IgD-negative memory B cell (primary cell): ENCODE data around the gene VSTM2B. TPM values are rescaled to one million over a fixed set of nuclear protein-coding genes. Genes with fewer than 3 reads are reported as not detected.

Source experiments
- H3K27ac Mint-ChIP-seq, 3 donors: one replicate each; pipeline ENCODE4 v1.8.0; 2020 to 2022; ENCODE audit warnings: mild to moderate bottlenecking in 3 of 3, mixed read lengths in 3 of 3, moderate library complexity in 1 of 3
- H3K27me3 Mint-ChIP-seq: one replicate; pipeline ENCODE4 v1.8.0; 2021; ENCODE audit warnings: mixed read lengths
- H3K36me3 Mint-ChIP-seq: one replicate; pipeline ENCODE4 v1.8.0; 2020; ENCODE audit warnings: mild to moderate bottlenecking, mixed read lengths
- H3K4me1 Mint-ChIP-seq, 3 donors: one replicate each; pipeline ENCODE4 v1.8.0; 2020 to 2022; ENCODE audit warnings: mixed read lengths in 3 of 3, mild to moderate bottlenecking in 1 of 3
- H3K4me3 Mint-ChIP-seq, 4 donors: one replicate each; pipeline ENCODE4 v1.8.0; 2020 to 2022; ENCODE audit warnings: mild to moderate bottlenecking in 4 of 4, mixed read lengths in 4 of 4, moderate library complexity in 3 of 4
- H3K9me3 Mint-ChIP-seq, 3 donors: one replicate each; pipeline ENCODE4 v1.8.0; 2020 to 2021; ENCODE audit warnings: mixed read lengths in 3 of 3, mild to moderate bottlenecking in 1 of 3
- polyA plus RNA-seq: library from polyadenylated mRNA; unstranded; fragments of 300-500 nt; fragmentation: Illumina TruSeq; gene quantifications from one replicate; pipeline ENCODE4 v1.2.3, GENCODE V29; 2021

Gene VSTM2B
- polyA plus RNA-seq, 1 donor from 2014 or later = not detected

DNA sequence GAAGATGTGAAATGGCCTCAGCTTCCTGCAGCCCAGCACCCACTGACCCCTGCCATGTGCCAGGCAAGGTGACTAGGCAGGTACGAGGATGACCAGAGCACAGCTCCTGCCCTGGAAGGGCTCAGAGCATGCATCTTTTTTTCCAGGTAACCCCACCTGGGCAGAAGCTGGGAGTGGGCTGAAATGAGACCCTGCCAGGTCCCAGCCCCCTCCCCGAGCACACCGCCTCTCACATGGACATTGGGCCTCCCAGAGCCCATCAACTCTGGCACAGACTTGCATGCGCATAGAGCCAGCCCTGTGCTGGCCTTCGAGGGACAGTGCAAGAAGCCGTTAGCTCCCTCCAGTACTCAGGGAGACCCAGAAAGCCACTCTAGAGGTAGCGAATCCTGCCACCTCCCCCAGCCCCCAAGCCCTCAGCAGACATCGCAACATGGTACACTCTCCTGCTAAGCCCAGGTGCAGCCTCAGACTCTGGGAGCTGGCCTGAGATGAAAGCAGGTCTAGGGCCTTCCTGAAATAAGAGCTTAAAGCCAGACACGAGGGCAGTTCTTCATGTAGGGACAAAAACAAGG, 8.9 kb upstream of the VSTM2B start:
- Mint-ChIP-seq H3K4me1 (no peaks in the 10 kb centered on the region), H3K36me3 (no peaks in the 10 kb centered on the region), H3K27ac (no peak overlapping the region), H3K27me3 (peaks cover 7% of the 10 kb centered on the region), H3K9me3 (peaks cover 0 to 2% (median 0%) of the 10 kb centered on the region in 3 donors), H3K4me3 (no peak overlapping the region)

DNA sequence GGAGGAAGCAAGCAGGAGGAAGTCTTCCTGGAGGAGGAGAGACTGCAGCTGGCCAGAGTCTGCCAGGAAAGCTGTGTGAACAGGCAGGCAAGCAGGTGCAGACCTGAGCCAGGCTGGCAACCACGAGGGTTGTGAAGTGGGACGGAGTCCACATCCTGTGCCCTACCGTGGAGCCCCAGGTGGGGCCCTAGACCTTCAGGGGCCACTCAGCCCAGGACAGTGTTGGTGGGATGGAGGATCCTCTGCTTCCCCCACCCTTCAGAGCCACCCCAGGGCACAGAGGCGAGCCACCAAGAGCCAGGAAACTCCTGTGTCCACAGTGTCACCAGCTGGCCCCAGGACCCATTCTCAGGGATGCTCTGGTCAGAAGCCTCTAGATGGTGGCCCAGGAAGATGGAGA, 8.4 kb upstream of the VSTM2B start:
- Mint-ChIP-seq H3K36me3 (no peaks in the 10 kb centered on the region), H3K4me3 (no peak overlapping the region), H3K27ac (no peak overlapping the region), H3K9me3 (peaks cover 0 to 2% (median 0%) of the 10 kb centered on the region in 3 donors), H3K4me1 (no peaks in the 10 kb centered on the region), H3K27me3 (peaks cover 7% of the 10 kb centered on the region)

DNA sequence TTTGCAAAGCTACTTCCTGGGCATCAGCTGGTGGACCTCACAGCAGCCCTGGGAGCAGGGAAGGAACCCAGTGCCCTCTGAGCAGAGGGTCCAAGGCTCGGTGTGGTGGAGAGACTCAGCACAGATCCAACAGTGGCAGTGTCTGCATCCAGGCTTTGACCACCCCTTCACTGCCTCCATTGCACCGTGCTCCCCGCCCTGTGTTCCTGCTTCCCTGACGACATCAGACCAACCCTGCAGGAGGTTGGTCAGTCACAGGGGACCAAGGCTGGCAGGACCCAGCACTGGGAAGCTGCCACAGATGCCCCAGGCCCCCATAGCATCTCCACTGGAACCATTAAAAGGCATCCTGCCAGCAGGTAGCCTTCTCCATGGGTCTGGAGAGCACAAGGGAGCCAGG, 7.8 kb upstream of the VSTM2B start:
- H3K9me3 Mint-ChIP-seq = peaks cover 0 to 2% (median 0%) of the 10 kb centered on the region in 3 donors
- H3K4me1 Mint-ChIP-seq = no peaks in the 10 kb centered on the region
- peaks cover 8% of the 10 kb centered on the region for H3K27me3 Mint-ChIP-seq
- H3K36me3 Mint-ChIP-seq = no peaks in the 10 kb centered on the region
- no peak overlapping the region for H3K27ac Mint-ChIP-seq
- no peak overlapping the region for H3K4me3 Mint-ChIP-seq

DNA sequence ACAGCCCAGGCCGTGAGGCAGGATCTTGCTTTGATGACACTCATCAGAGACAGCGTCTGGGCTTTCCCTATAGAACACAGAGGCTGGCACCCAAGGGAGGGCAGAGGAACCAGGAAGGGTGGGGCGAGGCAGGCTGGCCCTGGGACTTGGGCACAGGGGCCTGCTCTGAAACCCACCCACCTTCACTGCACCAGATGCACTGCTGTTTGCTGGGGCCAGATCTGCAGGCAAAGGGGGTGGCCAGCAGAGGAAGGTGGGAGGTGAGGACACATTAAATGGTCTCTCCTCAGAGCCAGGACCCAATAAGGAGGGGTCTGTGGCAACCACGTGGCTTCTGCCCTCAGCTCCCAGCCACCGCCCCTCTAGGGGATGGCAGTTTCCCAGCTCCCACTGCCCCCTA, 6.6 kb upstream of the VSTM2B start:
- Mint-ChIP-seq H3K27me3 (peaks cover 20% of the 10 kb centered on the region), H3K36me3 (no peaks in the 10 kb centered on the region), H3K4me3 (peak overlapping the region in 1 of 4 donors; percentile 52), H3K9me3 (peaks cover 0 to 2% (median 1%) of the 10 kb centered on the region in 3 donors), H3K4me1 (no peaks in the 10 kb centered on the region), H3K27ac (peak overlapping the region in 1 of 3 donors; percentile 71)

DNA sequence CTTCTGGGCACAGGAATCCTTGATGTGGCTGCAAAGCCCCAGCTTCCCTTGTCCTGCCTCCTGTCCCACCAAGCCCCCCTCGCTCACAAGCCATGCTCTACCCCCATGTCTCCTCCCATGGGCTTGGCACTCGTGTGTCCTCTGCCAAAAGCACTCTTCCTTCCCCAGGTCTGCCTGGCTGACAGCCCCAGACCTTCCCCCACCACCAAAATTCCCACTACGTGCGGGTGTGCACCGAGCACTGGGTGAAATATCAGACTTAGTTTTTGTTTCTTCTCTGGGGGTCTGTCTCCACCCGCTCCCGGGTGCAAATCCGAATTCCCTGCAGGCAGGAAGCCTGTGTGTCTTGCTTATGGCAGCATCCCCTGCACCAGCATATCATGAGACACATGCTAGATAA, 5.9 kb upstream of the VSTM2B start:
- peaks cover 0 to 2% (median 1%) of the 10 kb centered on the region in 3 donors for H3K9me3 Mint-ChIP-seq
- H3K27ac Mint-ChIP-seq = peak overlapping the region in 1 of 3 donors; percentile 71
- no peaks in the 10 kb centered on the region for H3K4me1 Mint-ChIP-seq
- no peaks in the 10 kb centered on the region for H3K36me3 Mint-ChIP-seq
- H3K27me3 Mint-ChIP-seq = peaks cover 25% of the 10 kb centered on the region
- H3K4me3 Mint-ChIP-seq = no peak overlapping the region

DNA sequence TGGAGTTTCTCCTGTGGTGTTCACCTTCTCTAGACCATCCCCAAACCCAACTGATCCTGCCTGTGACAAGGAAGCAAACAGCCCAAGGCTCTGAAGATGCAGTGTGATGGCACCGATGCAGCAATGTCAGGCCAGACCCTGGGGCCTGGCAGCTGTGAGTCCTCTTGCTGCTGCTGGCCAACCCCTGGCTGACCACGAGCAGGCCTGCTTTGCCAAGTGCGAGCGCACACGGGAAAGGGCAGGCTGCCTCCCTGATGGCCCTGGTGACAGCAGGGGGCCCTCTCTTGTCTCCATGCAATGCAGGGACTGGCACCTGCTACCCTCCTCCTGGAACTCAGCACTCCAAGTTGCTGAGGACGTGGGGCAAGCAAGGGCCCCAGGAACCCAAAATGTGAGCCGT, 5.4 kb upstream of the VSTM2B start:
- no peaks in the 10 kb centered on the region for H3K4me1 Mint-ChIP-seq
- H3K9me3 Mint-ChIP-seq = peaks cover 0 to 2% (median 1%) of the 10 kb centered on the region in 3 donors
- H3K27me3 Mint-ChIP-seq = peaks cover 25% of the 10 kb centered on the region
- no peak overlapping the region for H3K4me3 Mint-ChIP-seq
- no peaks in the 10 kb centered on the region for H3K36me3 Mint-ChIP-seq
- no peak overlapping the region for H3K27ac Mint-ChIP-seq

DNA sequence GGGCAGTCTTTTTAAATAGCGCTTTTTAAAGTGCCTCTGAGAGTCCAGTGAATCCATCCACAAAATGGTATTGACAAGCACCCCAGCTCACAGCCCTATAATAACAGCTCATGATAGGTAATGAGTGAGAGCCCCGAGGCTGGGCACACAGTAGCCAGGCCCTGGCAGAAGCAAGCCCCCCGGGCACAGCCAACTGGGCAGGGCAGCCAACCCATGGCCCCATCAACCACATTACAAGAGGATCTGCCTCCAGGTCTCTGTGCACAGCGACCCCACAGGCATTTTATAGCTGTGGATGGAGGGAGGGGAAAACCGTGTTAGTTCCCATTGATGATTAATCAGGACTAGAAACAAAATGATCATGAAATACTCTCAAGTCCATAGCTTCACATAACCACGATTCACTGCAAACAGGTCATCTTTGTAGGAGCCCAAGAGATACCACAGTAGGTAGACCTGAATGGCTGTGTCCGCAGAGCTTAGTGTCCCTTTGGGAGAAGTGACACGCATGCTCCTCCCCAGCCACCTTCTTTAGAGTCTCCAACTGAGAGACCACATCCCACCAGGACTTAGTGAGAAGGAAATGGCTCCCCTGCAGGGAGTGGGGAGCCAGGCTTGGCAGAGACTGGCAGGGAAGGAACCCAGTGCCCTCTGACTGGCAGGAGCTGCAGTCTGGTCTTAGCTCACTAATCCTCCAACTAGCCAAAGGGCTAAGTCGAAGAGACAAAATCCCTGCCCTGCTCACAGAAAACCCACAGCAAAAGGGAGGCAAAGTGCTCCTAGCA, 4.3 kb upstream of the VSTM2B start:
- no peak overlapping the region for H3K27ac Mint-ChIP-seq
- peaks cover 0 to 2% (median 1%) of the 10 kb centered on the region in 3 donors for H3K9me3 Mint-ChIP-seq
- no peaks in the 10 kb centered on the region for H3K36me3 Mint-ChIP-seq
- no peaks in the 10 kb centered on the region for H3K4me1 Mint-ChIP-seq
- peaks cover 26% of the 10 kb centered on the region for H3K27me3 Mint-ChIP-seq
- no peak overlapping the region for H3K4me3 Mint-ChIP-seq

DNA sequence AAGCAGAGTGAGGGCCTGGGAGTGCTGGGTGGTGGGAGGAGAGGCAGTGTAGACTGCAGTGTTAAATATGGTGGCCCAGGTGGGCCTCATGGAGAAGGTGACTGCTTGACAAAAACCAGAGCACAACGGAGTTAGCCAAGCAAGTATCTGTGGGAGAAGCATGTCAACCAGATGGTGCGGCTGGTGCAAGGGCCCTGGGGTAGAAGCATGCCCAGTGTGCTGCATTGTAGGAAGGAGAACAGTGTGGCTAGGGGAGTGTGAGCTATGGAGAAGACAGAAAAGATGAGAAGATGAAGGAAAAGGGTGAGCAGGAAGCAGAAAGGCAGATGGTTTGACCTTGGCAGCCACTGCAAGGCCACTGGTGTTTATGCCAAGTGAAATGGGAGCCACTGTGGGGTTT, 2.2 kb upstream of the VSTM2B start:
- H3K4me1 Mint-ChIP-seq = peaks cover 0 to 3% (median 0%) of the 10 kb centered on the region in 3 donors
- peaks cover 0 to 2% (median 1%) of the 10 kb centered on the region in 3 donors for H3K9me3 Mint-ChIP-seq
- no peaks in the 10 kb centered on the region for H3K36me3 Mint-ChIP-seq
- no peak overlapping the region for H3K4me3 Mint-ChIP-seq
- no peak overlapping the region for H3K27ac Mint-ChIP-seq
- peaks cover 37% of the 10 kb centered on the region for H3K27me3 Mint-ChIP-seq

DNA sequence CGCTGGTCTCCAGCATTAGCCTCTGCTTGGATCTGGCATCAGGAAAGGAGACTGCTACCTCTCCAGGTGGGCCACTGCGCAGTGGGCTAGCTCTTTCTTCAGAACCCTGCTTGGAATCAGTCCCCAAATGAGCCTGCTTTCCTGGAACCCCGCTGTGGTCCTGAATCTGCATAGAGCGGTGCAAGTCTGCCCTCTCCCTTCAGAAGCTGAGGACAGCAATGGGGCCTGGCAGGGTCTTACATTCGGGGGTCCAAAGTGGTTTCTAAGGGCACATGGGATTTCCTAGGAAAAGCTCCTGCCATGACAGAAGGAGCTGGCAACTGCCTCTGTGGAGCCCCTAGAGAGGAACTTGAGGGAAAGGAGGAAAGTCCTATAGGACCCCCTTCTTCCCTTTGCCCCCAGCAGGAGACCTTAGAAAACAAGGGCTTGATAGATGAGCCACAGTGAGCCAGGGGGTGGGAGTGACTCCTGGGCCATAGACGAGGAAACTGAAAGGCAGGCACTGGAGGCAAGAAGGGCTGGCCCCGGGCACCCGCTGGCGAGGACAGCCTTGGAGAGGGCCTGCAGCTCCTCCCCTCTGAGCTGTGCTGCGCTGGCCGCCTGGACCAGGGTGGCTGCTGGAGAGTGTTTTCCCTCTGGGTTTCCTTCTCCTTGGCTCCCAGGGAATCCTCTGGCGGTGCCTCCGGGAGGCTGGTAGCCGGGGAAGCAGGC, 1.4 kb upstream of the VSTM2B start:
- no peak overlapping the region for H3K27ac Mint-ChIP-seq
- peak overlapping the region in 2 of 4 donors; percentile 22 to 67 for H3K4me3 Mint-ChIP-seq
- H3K9me3 Mint-ChIP-seq = peaks cover 0 to 2% (median 1%) of the 10 kb centered on the region in 3 donors
- H3K36me3 Mint-ChIP-seq = no peaks in the 10 kb centered on the region
- H3K4me1 Mint-ChIP-seq = peaks cover 0 to 3% (median 0%) of the 10 kb centered on the region in 3 donors
- H3K27me3 Mint-ChIP-seq = peaks cover 42% of the 10 kb centered on the region

DNA sequence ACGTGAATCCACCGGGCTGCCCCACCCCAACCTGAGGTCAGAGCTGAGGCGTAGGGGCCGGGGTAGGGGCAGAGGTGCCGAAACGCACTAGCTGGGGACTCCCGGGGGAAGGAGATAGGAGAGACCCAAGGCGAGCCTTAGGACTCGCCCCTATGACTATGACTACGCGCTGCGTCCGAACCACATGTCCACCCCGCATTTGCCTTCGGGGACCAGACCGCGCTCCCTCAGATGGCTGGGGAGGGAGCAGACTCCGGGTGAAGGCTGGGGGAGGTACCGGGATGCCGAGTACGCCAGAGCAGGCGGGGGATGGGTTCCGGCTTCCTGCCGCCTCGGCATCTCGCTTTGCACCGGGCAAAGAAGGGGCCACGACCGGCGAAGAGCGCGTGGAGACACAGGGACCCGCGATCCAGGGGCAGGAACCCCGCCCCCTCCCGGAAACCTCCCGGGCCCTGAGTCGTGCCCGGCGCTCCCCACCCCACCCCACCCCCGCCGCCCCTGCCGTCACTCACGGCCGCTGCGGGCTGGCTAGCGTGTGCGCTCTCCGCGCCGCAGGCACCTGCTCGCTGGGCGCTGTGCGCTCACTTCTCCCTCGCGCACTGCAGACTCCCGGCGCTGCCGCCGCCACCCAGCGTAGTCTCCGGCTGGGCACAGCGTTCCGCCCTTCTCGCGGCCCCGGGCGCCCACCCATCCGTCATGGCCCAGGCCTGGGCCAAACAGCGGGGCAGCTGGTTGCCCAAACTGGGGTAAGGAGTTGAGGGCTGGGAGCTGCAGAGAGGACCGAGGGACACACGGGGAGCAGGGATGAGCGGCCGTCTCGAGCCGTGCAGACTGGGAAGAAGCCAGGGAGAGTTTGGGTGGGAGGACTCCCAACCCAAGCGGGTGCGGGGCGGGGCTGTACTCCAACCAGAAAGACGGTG, 622 bp upstream of the VSTM2B start:
- H3K27ac Mint-ChIP-seq = no peak overlapping the region
- H3K27me3 Mint-ChIP-seq = peaks cover 43% of the 10 kb centered on the region
- H3K36me3 Mint-ChIP-seq = no peaks in the 10 kb centered on the region
- H3K9me3 Mint-ChIP-seq = peaks cover 0 to 1% (median 0%) of the 10 kb centered on the region in 3 donors
- H3K4me1 Mint-ChIP-seq = peaks cover 0 to 4% (median 0%) of the 10 kb centered on the region in 3 donors
- H3K4me3 Mint-ChIP-seq = peak overlapping the region in 3 of 4 donors; percentile 63 to 82 (median 66)

DNA sequence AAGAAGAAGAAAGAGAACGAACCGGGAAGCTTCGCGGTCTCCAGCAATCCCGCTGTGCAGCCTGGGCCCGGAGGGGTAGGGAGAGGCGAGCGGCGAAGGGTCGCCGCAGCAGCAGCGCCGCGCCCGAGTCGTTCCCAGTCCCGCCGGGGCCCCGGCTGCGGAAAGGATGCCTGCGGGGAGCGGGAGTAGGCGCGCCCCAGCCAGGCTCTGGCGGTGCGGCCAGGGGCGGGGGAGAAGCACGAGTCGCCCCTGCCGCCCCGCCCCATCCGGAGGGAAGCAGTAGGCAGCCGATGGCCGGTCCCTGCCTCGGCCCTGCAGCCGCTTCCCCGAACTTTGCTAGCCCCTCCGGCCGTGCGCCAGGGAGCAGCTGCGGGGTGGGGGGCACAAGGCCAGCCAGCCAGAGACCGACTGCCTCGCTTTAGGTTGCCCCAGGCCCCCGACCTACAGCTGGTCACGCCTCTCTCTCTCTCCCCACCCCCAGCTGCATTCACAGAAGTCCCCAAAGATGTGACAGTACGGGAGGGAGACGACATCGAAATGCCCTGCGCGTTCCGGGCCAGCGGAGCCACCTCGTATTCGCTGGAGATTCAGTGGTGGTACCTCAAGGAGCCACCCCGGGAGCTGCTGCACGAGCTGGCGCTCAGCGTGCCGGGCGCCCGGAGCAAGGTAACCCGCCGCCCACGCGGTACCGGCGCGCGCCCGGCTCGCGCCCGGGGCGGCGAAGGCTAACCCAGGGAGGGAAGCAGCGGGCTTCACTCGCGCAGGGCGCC, 1.1 kb downstream of the VSTM2B start:
- no peak overlapping the region for H3K27ac Mint-ChIP-seq
- H3K4me1 Mint-ChIP-seq = peaks cover 0 to 4% (median 0%) of the 10 kb centered on the region in 3 donors
- peaks cover 0 to 1% (median 0%) of the 10 kb centered on the region in 3 donors for H3K9me3 Mint-ChIP-seq
- H3K36me3 Mint-ChIP-seq = peaks cover 2% of the 10 kb centered on the region
- H3K4me3 Mint-ChIP-seq = no peak overlapping the region
- H3K27me3 Mint-ChIP-seq = peaks cover 54% of the 10 kb centered on the region

DNA sequence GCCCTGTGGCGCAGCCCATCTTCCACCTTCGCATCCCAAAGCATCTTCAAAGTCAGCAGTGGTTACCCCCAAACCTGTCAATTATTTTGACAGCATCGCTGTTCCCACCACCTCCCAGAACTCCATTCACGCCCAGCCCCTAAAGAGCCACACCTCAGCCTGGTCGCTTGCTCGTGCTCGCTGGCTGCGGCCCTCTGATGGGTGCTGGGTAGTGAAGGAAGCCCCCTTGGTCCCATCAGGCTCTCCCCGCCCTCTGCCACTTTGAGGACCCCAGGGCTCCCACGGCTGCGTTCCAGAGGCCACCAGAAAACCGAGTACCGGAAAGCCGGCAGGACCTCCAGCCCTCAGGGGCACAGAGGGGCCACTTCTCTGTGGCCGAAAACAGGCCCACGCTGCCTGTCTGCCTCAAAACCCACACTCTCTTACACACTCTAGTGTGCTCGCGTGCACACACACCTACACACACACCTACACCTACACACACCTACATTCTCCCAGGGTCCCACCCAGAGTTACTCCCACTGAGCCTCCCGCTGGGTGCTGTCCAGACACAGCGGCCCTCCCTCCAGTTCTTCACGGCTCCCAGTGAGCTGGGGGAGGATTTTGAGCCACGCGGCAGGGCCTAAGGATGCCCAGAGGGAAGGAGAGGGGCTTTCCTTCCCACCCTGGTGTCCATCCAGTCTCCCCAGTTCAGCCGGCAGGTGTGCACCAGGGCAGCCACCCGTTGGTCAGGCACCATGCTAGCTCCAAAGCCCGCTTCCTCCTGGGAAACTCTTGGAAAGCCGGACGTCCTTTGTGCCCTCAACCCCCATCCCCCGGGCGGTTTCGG, 1.9 kb downstream of the VSTM2B start:
- peaks cover 58% of the 10 kb centered on the region for H3K27me3 Mint-ChIP-seq

DNA sequence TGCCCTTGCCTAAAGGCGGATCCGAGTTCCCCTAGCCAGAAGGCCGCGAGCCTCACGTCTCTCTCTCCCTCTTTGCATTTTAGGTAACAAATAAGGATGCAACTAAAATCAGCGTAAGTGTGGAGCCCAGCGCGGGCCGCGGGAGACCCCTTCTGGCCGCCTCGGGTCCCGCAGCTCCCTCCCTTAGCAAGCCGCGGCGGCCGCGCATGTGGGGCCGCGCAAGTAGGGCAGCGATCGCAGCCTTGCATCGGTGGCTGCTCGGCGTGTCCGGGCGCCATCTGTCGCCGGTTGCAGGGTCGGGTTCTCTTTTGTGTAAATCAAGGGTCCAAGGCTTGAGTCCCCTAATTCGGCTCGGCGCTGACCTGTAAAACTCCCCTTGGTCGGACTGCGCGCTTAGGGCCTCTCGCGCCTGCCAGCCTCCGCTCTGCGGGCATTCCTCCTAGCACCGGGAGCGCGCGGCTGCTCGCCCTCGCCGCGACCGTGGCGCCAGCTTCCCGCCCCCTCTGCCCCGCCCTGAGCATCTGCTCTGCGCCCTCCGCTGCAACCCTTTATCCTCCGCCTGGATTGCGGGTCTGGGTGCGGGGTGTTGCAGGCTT, 2.7 kb downstream of the VSTM2B start:
- Mint-ChIP-seq H3K4me1 (peaks cover 0 to 4% (median 0%) of the 10 kb centered on the region in 3 donors), H3K36me3 (peaks cover 2% of the 10 kb centered on the region), H3K9me3 (peaks cover 0 to 1% (median 0%) of the 10 kb centered on the region in 3 donors), H3K27me3 (peaks cover 52% of the 10 kb centered on the region), H3K27ac (no peak overlapping the region), H3K4me3 (peak overlapping the region in 2 of 4 donors; percentile 55 to 79)

More for the DNA sequence above, 1.9 kb downstream of the VSTM2B start:
- Mint-ChIP-seq H3K36me3 (peaks cover 2% of the 10 kb centered on the region), H3K4me1 (peaks cover 0 to 4% (median 0%) of the 10 kb centered on the region in 3 donors), H3K9me3 (peaks cover 0 to 1% (median 0%) of the 10 kb centered on the region in 3 donors), H3K4me3 (peak overlapping the region in 2 of 4 donors; percentile 55 to 79), H3K27ac (peak overlapping the region in 1 of 3 donors; percentile 23)
